SK-N-SH treated with all-trans-retinoic acid at 6 μM for 48 hours (cell line): ENCODE measurements around the gene CYP2B6.

Experiments used
- ATAC-seq: fragments of 200-7000 bp; cut with Tn5 transposase; 3 replicates; pipeline ENCODE4 v1.9.1; 2020; ENCODE audit warnings: mild to moderate bottlenecking, moderate library complexity
- ARNTL ChIP-seq: fragments of 450-650 bp; formaldehyde crosslinking; IDR thresholded peaks from 2 replicates; pipeline ENCODE4 v1.5.0; 2020; ENCODE audit warnings: low read depth, mild to moderate bottlenecking, moderate library complexity, borderline replicate concordance
- BACH2 ChIP-seq: fragments of 250-450 bp; sonication (Bioruptor Pico); IDR thresholded peaks from 2 replicates; pipeline ENCODE4 v1.9.0; 2021; ENCODE audit warnings: mild to moderate bottlenecking, borderline replicate concordance
- CSDC2 ChIP-seq: fragments of 250-450 bp; sonication (Bioruptor Pico); IDR thresholded peaks from 2 replicates; pipeline ENCODE4 v1.5.0; 2020; ENCODE audit warnings: mild to moderate bottlenecking, moderate library complexity
- CSRNP3 ChIP-seq: fragments of 250-450 bp; sonication (Bioruptor Pico); IDR thresholded peaks from 2 replicates; pipeline ENCODE4 v1.5.1; 2021; ENCODE audit warnings: mild to moderate bottlenecking, moderate library complexity
- ESRRG ChIP-seq: fragments of 250-450 bp; sonication (Bioruptor Pico); IDR thresholded peaks from 2 replicates; pipeline ENCODE4 v1.6.1; 2021; ENCODE audit warnings: mild to moderate bottlenecking
- GLIS3 ChIP-seq: fragments of 250-450 bp; sonication (Bioruptor Pico); IDR thresholded peaks from 2 replicates; pipeline ENCODE4 v1.5.0; 2020; ENCODE audit warnings: mild to moderate bottlenecking, moderate library complexity
- ISL1 ChIP-seq: fragments of 250-450 bp; sonication (Bioruptor Pico); IDR thresholded peaks from 2 replicates; pipeline ENCODE4 v2.1.2; 2022; ENCODE audit warnings: mild to moderate bottlenecking, moderate library complexity
- OSR1 ChIP-seq: fragments of 250-450 bp; sonication (Bioruptor Pico); IDR thresholded peaks from 2 replicates; pipeline ENCODE4 v1.8.0; 2022; ENCODE audit warnings: moderate library complexity, mild to moderate bottlenecking, inconsistent platforms
- PATZ1 ChIP-seq: fragments of 250-450 bp; sonication (Bioruptor Pico); IDR thresholded peaks from 2 replicates; pipeline ENCODE4 v1.8.0; 2020; ENCODE audit warnings: mild to moderate bottlenecking, moderate library complexity, borderline replicate concordance
- POU6F1 ChIP-seq: fragments of 250-450 bp; sonication (Bioruptor Pico); IDR thresholded peaks from 2 replicates; pipeline ENCODE4 v1.8.0; 2021; ENCODE audit warnings: low read depth, mild to moderate bottlenecking, moderate library complexity, borderline replicate concordance
- PPARA ChIP-seq: fragments of 250-450 bp; sonication (Bioruptor Pico); IDR thresholded peaks from 2 replicates; pipeline ENCODE4 v1.5.0; 2020; ENCODE audit warnings: mild to moderate bottlenecking, borderline replicate concordance
- RARB ChIP-seq: fragments of 250-450 bp; sonication (Bioruptor Pico); IDR thresholded peaks from 2 replicates; pipeline ENCODE4 v1.8.0; 2021; ENCODE audit warnings: mild to moderate bottlenecking, moderate library complexity
- TCF4 ChIP-seq: fragments of 250-450 bp; sonication (Bioruptor Pico); IDR thresholded peaks from 2 replicates; pipeline ENCODE4 v1.8.0; 2021; ENCODE audit warnings: mild to moderate bottlenecking, moderate library complexity, borderline replicate concordance
- TOX ChIP-seq: fragments of 250-450 bp; sonication (Bioruptor Pico); IDR thresholded peaks from 2 replicates; pipeline ENCODE4 v1.8.0; 2021; ENCODE audit warnings: mild to moderate bottlenecking, moderate library complexity, borderline replicate concordance
- TSHZ2 ChIP-seq: fragments of 250-450 bp; sonication (Bioruptor Pico); IDR thresholded peaks from 2 replicates; pipeline ENCODE4 v1.5.0; 2020; ENCODE audit warnings: mild to moderate bottlenecking, moderate library complexity
- ZC3H10 ChIP-seq: fragments of 250-450 bp; sonication (Bioruptor Pico); IDR thresholded peaks from 2 replicates; pipeline ENCODE4 v1.5.1; 2021; ENCODE audit warnings: mild to moderate bottlenecking, moderate library complexity
- ZFP3 ChIP-seq: fragments of 250-450 bp; sonication (Bioruptor Pico); IDR thresholded peaks from 2 replicates; pipeline ENCODE4 v1.5.0; 2020; ENCODE audit warnings: mild to moderate bottlenecking, moderate library complexity
- ZFP30 ChIP-seq: fragments of 450-650 bp; formaldehyde crosslinking; IDR thresholded peaks from 2 replicates; pipeline ENCODE4 v1.5.0; 2022; ENCODE audit warnings: mild to moderate bottlenecking, moderate library complexity
- ZNF565 ChIP-seq: fragments of 450-650 bp; formaldehyde crosslinking; conservative IDR thresholded peaks from 2 replicates; pipeline ENCODE4 v1.5.0; 2020; ENCODE audit warnings: low read depth, mild to moderate bottlenecking, moderate library complexity
- ZNF70 ChIP-seq: fragments of 450-650 bp; formaldehyde crosslinking; IDR thresholded peaks from 2 replicates; pipeline ENCODE4 v1.5.0; 2020; ENCODE audit warnings: mild to moderate bottlenecking, moderate library complexity

CYP2B6 gene

GRCh38 chr19:41009700-41010235 lies 18.7 kb downstream of the CYP2B6 start:
- no peak for ATAC-seq
- no peak for TF ChIP-seq ZNF70
- no peak for TF ChIP-seq TOX (CRISPR knock-in tag)
- TF ChIP-seq RARB (CRISPR knock-in tag), result no peak
- TF ChIP-seq ZC3H10 (CRISPR knock-in tag), result no peak
- TF ChIP-seq ESRRG (CRISPR knock-in tag), result no peak
- TF ChIP-seq, all 23 proteins: peak for 0

GRCh38 chr19:41013359-41013758 lies 22.3 kb downstream of the CYP2B6 start:
- no peak for TF ChIP-seq ZFP30
- no peak for TF ChIP-seq RARB (CRISPR knock-in tag)
- no peak for TF ChIP-seq BACH2
- TF ChIP-seq ZNF565 (CRISPR knock-in tag), result no peak
- TF ChIP-seq TSHZ2 (CRISPR knock-in tag), result no peak
- TF ChIP-seq ISL1 (CRISPR knock-in tag), result no peak
- no peak for TF ChIP-seq POU6F1
- no peak for TF ChIP-seq ZFP3 (CRISPR knock-in tag)
- no peak for TF ChIP-seq CSRNP3 (CRISPR knock-in tag)
- no peak for TF ChIP-seq OSR1 (CRISPR knock-in tag)
- no peak for TF ChIP-seq PPARA
- no peak for TF ChIP-seq GLIS3
- no peak for TF ChIP-seq TCF4 (CRISPR knock-in tag)
- no peak for TF ChIP-seq CSDC2 (CRISPR knock-in tag)
- ATAC-seq, result no peak

- ATAC-seq, result no peak
These were observed 23.6 kb downstream of the CYP2B6 start for GRCh38 chr19:41014643-41015042.

More at GRCh38 chr19:41014643-41015042, 23.6 kb downstream of the CYP2B6 start:
- TF ChIP-seq ZFP30, result no peak
- no peak for TF ChIP-seq PATZ1 (CRISPR knock-in tag)
- no peak for TF ChIP-seq TOX (CRISPR knock-in tag)
- TF ChIP-seq ESRRG (CRISPR knock-in tag), result no peak
- TF ChIP-seq CSRNP3 (CRISPR knock-in tag), result no peak
- no peak for TF ChIP-seq TCF4 (CRISPR knock-in tag)
- TF ChIP-seq ZC3H10 (CRISPR knock-in tag), result no peak
- no peak for TF ChIP-seq ZNF70
- TF ChIP-seq ARNTL (CRISPR knock-in tag), result no peak
- TF ChIP-seq OSR1 (CRISPR knock-in tag), result no peak
- TF ChIP-seq RARB (CRISPR knock-in tag), result no peak
- no peak for TF ChIP-seq POU6F1
- no peak for TF ChIP-seq TSHZ2 (CRISPR knock-in tag)
- TF ChIP-seq PPARA, result no peak
- no peak for TF ChIP-seq ZNF565 (CRISPR knock-in tag)
- TF ChIP-seq GLIS3, result no peak
- TF ChIP-seq, all 23 proteins: peak for 0
